CD4-positive, CD25-positive, alpha-beta regulatory T cell (primary cell): Measurements from ENCODE around the gene WDR18. TPM values are rescaled to one million over a fixed set of nuclear protein-coding genes. Genes with fewer than 3 reads are reported as not detected.

Experiments used
- ATAC-seq, 2 donors: fragments of 150-1000 bp; cut with Tn5 transposase; one replicate each; pipeline ENCODE4 v1.10.0; 2021; ENCODE audit warnings: low read depth in 2 of 2, moderate number of reproducible peaks in 2 of 2, moderate library complexity in 1 of 2
- DNase-seq, 3 donors: peaks; one replicate each; pipeline versions ENCODE4 v3.0.0 to v3.0.0-alpha.2; 2012 to 2022; ENCODE audit warnings: mixed read lengths in 1 of 3
- H3K27ac ChIP-seq: one replicate; pipeline ENCODE4 v1.7.0; 2013; ENCODE audit warnings: mild to moderate bottlenecking, low read length; ENCODE audit not compliant: insufficient read depth, poor library complexity, severe bottlenecking
- H3K27me3 ChIP-seq: one replicate; pipeline ENCODE4 v1.7.0; 2013; ENCODE audit warnings: low read length; ENCODE audit not compliant: control insufficient read depth, insufficient read depth
- H3K36me3 ChIP-seq: one replicate; pipeline ENCODE4 v1.7.0; 2013; ENCODE audit warnings: mild to moderate bottlenecking, low read length, moderate library complexity; ENCODE audit not compliant: control insufficient read depth, insufficient read depth
- H3K4me1 ChIP-seq: 2 replicates; pipeline ENCODE4 v1.7.0; 2013; ENCODE audit warnings: mild to moderate bottlenecking, low read length; ENCODE audit not compliant: insufficient read depth, control insufficient read depth, poor library complexity, severe bottlenecking
- H3K4me3 ChIP-seq: one replicate; pipeline ENCODE4 v1.7.0; 2013; ENCODE audit warnings: low read depth, mild to moderate bottlenecking, low read length, moderate library complexity
- H3K9me3 ChIP-seq, 2 experiments: 1 replicate in 1 of 2; 2 replicates in 1 of 2; pipeline ENCODE4 v1.7.0; 2013; ENCODE audit warnings: low read length in 2 of 2, mild to moderate bottlenecking in 1 of 2, moderate library complexity in 1 of 2; ENCODE audit not compliant: control insufficient read depth in 2 of 2
- H3K27ac Mint-ChIP-seq, 3 donors: one replicate each; pipeline ENCODE4 v1.8.0; 2020 to 2022; ENCODE audit warnings: mild to moderate bottlenecking in 3 of 3, mixed read lengths in 3 of 3, moderate library complexity in 2 of 3
- H3K27me3 Mint-ChIP-seq: one replicate; pipeline ENCODE4 v1.8.0; 2022; ENCODE audit warnings: mild to moderate bottlenecking, mixed read lengths
- H3K36me3 Mint-ChIP-seq: one replicate; pipeline ENCODE4 v1.8.0; 2020; ENCODE audit warnings: mixed read lengths
- H3K4me1 Mint-ChIP-seq, 4 donors: one replicate each; pipeline ENCODE4 v1.8.0; 2020 to 2022; ENCODE audit warnings: mixed read lengths in 4 of 4, mild to moderate bottlenecking in 1 of 4
- H3K4me3 Mint-ChIP-seq, 4 donors: one replicate each; pipeline ENCODE4 v1.8.0; 2020 to 2022; ENCODE audit warnings: mild to moderate bottlenecking in 4 of 4, mixed read lengths in 4 of 4, moderate library complexity in 3 of 4
- H3K9me3 Mint-ChIP-seq, 7 donors: one replicate each; pipeline ENCODE4 v1.8.0; 2020 to 2022; ENCODE audit warnings: mixed read lengths in 7 of 7, mild to moderate bottlenecking in 3 of 7, moderate library complexity in 2 of 7
- polyA plus RNA-seq, 4 donors: library from polyadenylated mRNA; unstranded; fragments of 300-500 nt; fragmentation: Illumina TruSeq; gene quantifications; one replicate each; pipeline ENCODE4 v1.2.3, GENCODE V29; 2021
- total RNA-seq: library from RNA; stranded (reverse); gene quantifications from one replicate; pipeline ENCODE4 v1.2.3, GENCODE V29; 2022

WDR18 gene
- total and polyA plus RNA-seq, 5 donors from 2014 or later, result 23.8 to 71.1 (median 60.9) TPM

GRCh38 chr19:964116-964520 is 20.0 kb upstream of the WDR18 start:
- DNase-seq (no peak), ATAC-seq (no peak)
- Histone ChIP-seq H3K36me3 (peaks cover 12% of the 10 kb centered on the region), H3K4me1 (peaks cover 3% of the 10 kb centered on the region), H3K9me3 (no peaks in the 10 kb centered on the region), H3K27ac (no peak overlapping the region), H3K4me3 (no peak overlapping the region), H3K27me3 (no peaks in the 10 kb centered on the region)
- no peaks in the 10 kb centered on the region for H3K27me3 Mint-ChIP-seq
- no peak overlapping the region for H3K27ac Mint-ChIP-seq
- no peaks in the 10 kb centered on the region for H3K9me3 Mint-ChIP-seq
- peaks cover 0 to 5% (median 2%) of the 10 kb centered on the region in 4 donors for H3K4me1 Mint-ChIP-seq
- peaks cover 4% of the 10 kb centered on the region for H3K36me3 Mint-ChIP-seq
- no peak overlapping the region for H3K4me3 Mint-ChIP-seq

- no peak for ATAC-seq
- H3K27ac Mint-ChIP-seq, result no peak overlapping the region
- H3K4me3 Mint-ChIP-seq, result no peak overlapping the region
- peaks cover 13% of the 10 kb centered on the region for H3K36me3 ChIP-seq
- peaks cover 3% of the 10 kb centered on the region for H3K4me1 ChIP-seq
- no peaks in the 10 kb centered on the region for H3K9me3 ChIP-seq
- H3K9me3 Mint-ChIP-seq, result no peaks in the 10 kb centered on the region
- peaks cover 4% of the 10 kb centered on the region for H3K36me3 Mint-ChIP-seq
- H3K4me1 Mint-ChIP-seq, result peaks cover 0 to 5% (median 2%) of the 10 kb centered on the region in 4 donors
- H3K27me3 Mint-ChIP-seq, result no peaks in the 10 kb centered on the region
- H3K4me3 ChIP-seq, result no peak overlapping the region
- peak in 1 of 3 donors; percentile 32 for DNase-seq
- H3K27ac ChIP-seq, result no peak overlapping the region
- H3K27me3 ChIP-seq, result no peaks in the 10 kb centered on the region
These were observed 19.1 kb upstream of the WDR18 start for GRCh38 chr19:964761-965694.

- no peak overlapping the region for H3K4me3 ChIP-seq
- H3K9me3 ChIP-seq, result peaks cover 5 to 7% of the 10 kb centered on the region in 2 experiments
- H3K4me1 ChIP-seq, result peaks cover 3% of the 10 kb centered on the region
- no peaks in the 10 kb centered on the region for H3K27me3 ChIP-seq
- Mint-ChIP-seq H3K36me3 (peaks cover 10% of the 10 kb centered on the region), H3K9me3 (peaks cover 0 to 5% (median 0%) of the 10 kb centered on the region in 7 donors), H3K27ac (no peak overlapping the region), H3K27me3 (no peaks in the 10 kb centered on the region), H3K4me1 (peaks cover 0 to 5% (median 2%) of the 10 kb centered on the region in 4 donors), H3K4me3 (no peak overlapping the region)
- peaks cover 23% of the 10 kb centered on the region for H3K36me3 ChIP-seq
- DNase-seq (no peak), ATAC-seq (no peak)
- H3K27ac ChIP-seq, result no peak overlapping the region
These were observed 17.6 kb upstream of the WDR18 start for GRCh38 chr19:966485-967088.

GRCh38 chr19:970695-971094 is 13.4 kb upstream of the WDR18 start:
- peak overlapping the region in 1 of 3 donors; percentile 89 for H3K27ac Mint-ChIP-seq
- no peaks in the 10 kb centered on the region for H3K27me3 Mint-ChIP-seq
- peaks cover 21% of the 10 kb centered on the region for H3K36me3 ChIP-seq

DNA sequence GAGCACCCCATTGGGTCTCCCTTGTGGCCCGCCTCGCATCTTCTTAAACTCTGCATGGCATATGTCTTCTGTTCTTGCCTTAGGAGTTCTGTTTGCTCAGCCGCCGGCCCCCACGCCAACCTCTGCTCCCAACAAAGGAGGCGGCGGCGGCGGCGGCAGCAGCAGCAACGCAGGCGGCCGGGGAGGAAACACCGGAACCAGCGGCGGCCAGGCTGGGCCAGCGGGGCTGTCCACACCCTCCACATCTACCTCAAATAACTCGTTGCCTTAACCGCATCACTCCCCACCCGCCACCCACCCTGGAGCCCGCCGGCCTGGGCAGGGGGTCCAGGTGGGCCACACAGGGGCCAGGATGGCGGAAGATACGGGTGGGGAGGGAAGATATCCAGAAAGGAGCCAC is 12.3 kb upstream of the WDR18 start:
- H3K27ac Mint-ChIP-seq, result no peak overlapping the region
- H3K9me3 Mint-ChIP-seq, result peaks cover 0 to 5% (median 3%) of the 10 kb centered on the region in 7 donors
- ATAC-seq (no peak), DNase-seq (no peak)
- H3K4me1 Mint-ChIP-seq, result no peaks in the 10 kb centered on the region
- Histone ChIP-seq H3K27ac (no peak overlapping the region), H3K4me1 (no peaks in the 10 kb centered on the region), H3K9me3 (peaks cover 5 to 7% of the 10 kb centered on the region in 2 experiments), H3K27me3 (no peaks in the 10 kb centered on the region), H3K4me3 (no peak overlapping the region), H3K36me3 (peaks cover 21% of the 10 kb centered on the region)
- no peak overlapping the region for H3K4me3 Mint-ChIP-seq
- peaks cover 12% of the 10 kb centered on the region for H3K36me3 Mint-ChIP-seq
- H3K27me3 Mint-ChIP-seq, result no peaks in the 10 kb centered on the region

More at GRCh38 chr19:970695-971094, 13.4 kb upstream of the WDR18 start:
- Mint-ChIP-seq H3K36me3 (peaks cover 12% of the 10 kb centered on the region), H3K4me1 (no peaks in the 10 kb centered on the region), H3K9me3 (peaks cover 0 to 5% (median 3%) of the 10 kb centered on the region in 7 donors), H3K4me3 (no peak overlapping the region)
- ATAC-seq (no peak), DNase-seq (no peak)
- Histone ChIP-seq H3K4me1 (no peaks in the 10 kb centered on the region), H3K9me3 (peaks cover 5 to 7% of the 10 kb centered on the region in 2 experiments), H3K4me3 (no peak overlapping the region), H3K27ac (no peak overlapping the region), H3K27me3 (no peaks in the 10 kb centered on the region)

GRCh38 chr19:972281-972680 is 11.9 kb upstream of the WDR18 start:
- Mint-ChIP-seq H3K4me3 (peak overlapping the region in 1 of 4 donors; percentile 15), H3K9me3 (peaks cover 0 to 5% (median 3%) of the 10 kb centered on the region in 7 donors)

DNA sequence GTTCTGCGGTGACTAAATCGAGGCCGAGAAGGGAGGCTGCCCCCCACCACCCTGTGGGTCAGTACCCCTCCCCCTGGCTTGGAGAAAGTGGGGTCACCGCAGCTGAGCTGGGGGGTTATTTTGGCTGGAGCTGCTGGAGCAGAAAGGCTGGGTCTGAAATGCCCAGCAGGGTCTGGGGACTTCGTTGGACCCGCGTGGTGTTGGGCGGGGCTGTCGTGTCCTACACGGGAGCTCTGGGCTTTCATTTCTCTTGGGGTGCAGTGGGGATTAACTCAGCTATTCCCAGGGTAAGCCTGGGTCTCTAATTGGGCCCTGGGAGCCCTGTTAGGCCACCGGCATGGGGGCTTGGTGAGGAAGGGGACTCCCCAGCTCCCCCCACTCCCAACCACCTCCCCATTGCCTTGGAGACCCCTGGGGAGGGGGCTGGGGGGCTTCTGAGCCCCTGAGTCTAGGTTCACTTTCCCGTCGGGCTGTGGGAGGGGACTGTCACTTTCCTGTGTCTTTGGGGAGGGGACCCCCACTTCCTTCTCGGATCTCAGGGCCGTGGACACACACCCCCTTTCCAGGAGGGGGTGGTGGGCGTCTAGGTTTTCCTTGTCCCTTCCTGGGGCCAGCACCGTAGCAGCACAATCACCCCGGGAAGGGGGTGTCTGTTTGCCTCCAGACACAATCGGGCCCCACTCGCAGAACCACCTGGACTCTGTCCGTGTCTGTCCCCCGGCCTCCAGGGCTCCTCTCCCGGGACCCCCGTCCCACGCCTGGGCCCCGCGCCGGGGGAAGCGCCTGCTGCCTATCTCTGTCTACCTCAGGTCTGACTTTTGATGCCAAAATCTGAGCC is 10.2 kb upstream of the WDR18 start:
- ATAC-seq (no peak), DNase-seq (no peak)
- Histone ChIP-seq H3K36me3 (peaks cover 13% of the 10 kb centered on the region), H3K27me3 (no peaks in the 10 kb centered on the region), H3K27ac (no peak overlapping the region), H3K9me3 (peaks cover 5 to 7% of the 10 kb centered on the region in 2 experiments), H3K4me3 (no peak overlapping the region), H3K4me1 (no peaks in the 10 kb centered on the region)
- Mint-ChIP-seq H3K27ac (no peak overlapping the region), H3K36me3 (peaks cover 12% of the 10 kb centered on the region), H3K4me3 (no peak overlapping the region), H3K9me3 (peaks cover 0 to 5% (median 3%) of the 10 kb centered on the region in 7 donors), H3K4me1 (no peaks in the 10 kb centered on the region), H3K27me3 (no peaks in the 10 kb centered on the region)

More at GRCh38 chr19:972281-972680, 11.9 kb upstream of the WDR18 start:
- ATAC-seq (no peak), DNase-seq (no peak)
- Mint-ChIP-seq H3K27ac (peak overlapping the region in 1 of 3 donors; percentile 44), H3K36me3 (peaks cover 12% of the 10 kb centered on the region), H3K27me3 (no peaks in the 10 kb centered on the region), H3K4me1 (no peaks in the 10 kb centered on the region)
- H3K27me3 ChIP-seq, result no peaks in the 10 kb centered on the region
- no peak overlapping the region for H3K4me3 ChIP-seq
- peaks cover 21% of the 10 kb centered on the region for H3K36me3 ChIP-seq
- H3K27ac ChIP-seq, result no peak overlapping the region
- H3K9me3 ChIP-seq, result peaks cover 5 to 7% of the 10 kb centered on the region in 2 experiments
- no peaks in the 10 kb centered on the region for H3K4me1 ChIP-seq
